Measurements from ENCODE around the gene CACNA1C.

GRCh38 chr12:2074792-2075191, 22.0 kb downstream of the CACNA1C start:
- TF ChIP-seq FOSL2 (IDR thresholded peaks at IDR 0.05; ENCODE audit: borderline replicate concordance, low read depth) (no peak), POLR2AphosphoS5 (IDR thresholded peaks at IDR 0.05; ENCODE audit: low read depth, low read length) (no peak), CTCF (IDR thresholded peaks at IDR 0.05) (no peak), RAD21 (IDR thresholded peaks at IDR 0.05; ENCODE audit: low read length) (no peak), RCOR1 (IDR thresholded peaks at IDR 0.05; ENCODE audit: low read length) (no peak), GABPA (IDR thresholded peaks at IDR 0.05; ENCODE audit: low read depth) (no peak), NRF1 (IDR thresholded peaks at IDR 0.05; ENCODE audit: low read depth, low read length) (no peak), JUND (IDR thresholded peaks at IDR 0.05) (no peak), YY1 (IDR thresholded peaks at IDR 0.05; ENCODE audit: low read depth) (no peak), USF1 (IDR thresholded peaks at IDR 0.05; ENCODE audit: borderline replicate concordance, low read depth) (no peak)
